Right forelimb (tissue), 1 donor: ENCODE measurements around the gene NEURL1B.
A peak's percentile ranks its signal among the peaks of the same experiment; 100 is the strongest.

Experiments
- DNase-seq: peaks from one replicate; pipeline ENCODE4 v3.0.0-alpha.2; 2018

Gene NEURL1B

DNA sequence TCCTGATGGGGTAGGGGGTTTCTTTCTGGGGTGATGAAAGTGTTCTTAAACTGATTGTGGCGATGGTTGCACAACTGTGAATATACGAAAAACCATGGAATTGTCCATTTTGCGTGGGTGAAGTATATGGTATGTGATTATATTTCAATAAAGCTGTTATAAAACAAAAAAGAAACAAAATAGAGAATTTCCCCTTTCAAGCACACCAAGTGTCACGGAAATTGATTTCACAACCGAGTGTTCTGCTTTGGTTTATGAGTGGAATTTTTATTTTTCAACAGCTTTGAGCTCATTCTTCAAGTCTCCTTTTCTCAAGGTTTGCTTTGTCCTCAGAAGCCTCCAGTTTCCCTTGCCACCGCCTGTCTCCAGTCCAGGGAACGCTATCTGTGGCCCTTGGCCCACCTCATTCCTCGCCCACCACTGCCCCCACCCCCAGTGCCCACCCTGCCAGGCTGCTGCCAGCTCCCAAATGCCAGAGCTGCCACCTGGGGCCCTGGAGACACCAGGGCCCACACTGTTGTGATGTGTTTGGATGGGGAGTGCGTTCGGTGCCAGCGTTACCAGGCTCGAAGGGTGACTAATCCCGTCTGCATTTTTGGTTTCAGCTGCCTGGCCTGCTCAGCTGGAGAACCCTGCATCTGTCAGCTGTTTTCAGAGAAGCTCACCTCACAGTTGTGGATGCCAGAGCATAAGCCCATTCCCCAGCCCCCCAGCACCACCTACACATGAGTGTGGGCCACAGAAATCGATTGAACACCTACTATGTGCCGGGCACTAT lies 99.6 kb downstream of the NEURL1B start:
- peak; percentile 80 for DNase-seq
